SK-N-MC (cell line): ENCODE measurements around the gene GPR39.

Experiments used
- FOXP2 ChIP-seq: optimal IDR thresholded peaks from 2 replicates; pipeline ENCODE3; 2011; ENCODE audit warnings: mild to moderate bottlenecking, moderate library complexity; ENCODE audit not compliant: insufficient read depth; ENCODE audit errors: extremely low read length, control extremely low read depth
- POLR2AphosphoS5 ChIP-seq: IDR thresholded peaks from 2 replicates; pipeline ENCODE4 v1.6.1; 2012; ENCODE audit warnings: mild to moderate bottlenecking, low read depth, low read length, borderline replicate concordance

DNA sequence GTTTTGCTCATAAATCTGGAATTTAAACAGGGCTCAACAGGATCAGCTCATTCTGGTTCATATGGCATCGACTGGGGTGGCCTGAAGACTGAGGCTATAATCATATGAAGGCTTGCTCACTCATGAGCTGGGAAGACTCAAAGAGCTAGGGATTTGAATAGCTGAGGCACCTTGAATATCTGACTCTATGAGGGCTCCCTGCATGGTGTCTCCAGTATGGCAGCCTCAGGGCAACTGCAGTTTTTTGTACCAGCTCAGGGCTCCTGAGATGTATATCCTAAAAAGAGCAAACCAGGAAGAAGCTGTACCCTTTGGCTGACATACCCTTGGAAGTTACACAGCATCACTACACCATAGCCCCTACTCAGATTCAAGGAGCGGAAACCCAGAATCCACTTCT is 15.3 kb upstream of the GPR39 start:
- TF ChIP-seq POLR2AphosphoS5 (no peak), FOXP2 (no peak)
